HG03103 (cell line): Measurements from ENCODE around the gene ELOB.

Source experiments
- ATAC-seq: cut with Tn5 transposase; IDR thresholded peaks from one replicate; pipeline ENCODE4 v1.9.1; 2021; ENCODE audit warnings: low read depth; ENCODE audit not compliant: unreplicated experiment

ELOB gene

GRCh38 chr16:2751577-2752034 lies 25.5 kb downstream of the ELOB start:
- no peak for ATAC-seq

- ATAC-seq: no peak
Observed at GRCh38 chr16:2749936-2750335, 27.1 kb downstream of the ELOB start.

GRCh38 chr16:2749476-2749875 lies 27.6 kb downstream of the ELOB start:
- ATAC-seq: no peak

- ATAC-seq: no peak
Observed at GRCh38 chr16:2748757-2749455, 28.2 kb downstream of the ELOB start.

GRCh38 chr16:2745961-2746360 lies 31.1 kb downstream of the ELOB start:
- no peak for ATAC-seq

GRCh38 chr16:2745116-2745890 lies 31.8 kb downstream of the ELOB start:
- ATAC-seq: no peak

- no peak for ATAC-seq
Observed at GRCh38 chr16:2744711-2745110, 32.4 kb downstream of the ELOB start.

GRCh38 chr16:2743007-2743810 lies 33.9 kb downstream of the ELOB start:
- no peak for ATAC-seq

- ATAC-seq: no peak
Observed at GRCh38 chr16:2742323-2743006, 34.6 kb downstream of the ELOB start.

GRCh38 chr16:2741168-2741567 lies 35.9 kb downstream of the ELOB start:
- no peak for ATAC-seq

GRCh38 chr16:2740476-2740875 lies 36.6 kb downstream of the ELOB start:
- no peak for ATAC-seq

GRCh38 chr16:2739625-2740430 lies 37.3 kb downstream of the ELOB start:
- no peak for ATAC-seq

GRCh38 chr16:2738615-2739014 lies 38.5 kb downstream of the ELOB start:
- no peak for ATAC-seq

GRCh38 chr16:2737895-2738418 lies 39.1 kb downstream of the ELOB start:
- ATAC-seq: no peak

- ATAC-seq: no peak
Observed at GRCh38 chr16:2737238-2737605, 39.9 kb downstream of the ELOB start.

- ATAC-seq: no peak
Observed at GRCh38 chr16:2736476-2737237, 40.4 kb downstream of the ELOB start.

- ATAC-seq: no peak
Observed at GRCh38 chr16:2734844-2735515, 42.1 kb downstream of the ELOB start.

- no peak for ATAC-seq
Observed at GRCh38 chr16:2728034-2728433, 49.0 kb downstream of the ELOB start.
